PC-3 (cell line): ENCODE data around the gene PKIG.

Experiments used
- EZH2 ChIP-seq: fragments of 300-600 bp; sonication (generic); IDR thresholded peaks from one replicate; pipeline ENCODE4 v1.6.1; 2017; ENCODE audit warnings: antibody characterized with exemption, mild to moderate bottlenecking, low read length; ENCODE audit not compliant: unreplicated experiment
- EZH2phosphoT487 ChIP-seq: fragments of 300-600 bp; sonication (generic); IDR thresholded peaks from 2 replicates; pipeline ENCODE4 v1.6.1; 2018; ENCODE audit warnings: mild to moderate bottlenecking, antibody characterized with exemption, low read length, borderline replicate concordance
- TF ChIP-seq, protein P1 (sequence below): fragments of 300-600 bp; sonication (generic); conservative IDR thresholded peaks from 2 replicates; pipeline ENCODE4 v1.5.1; 2017; ENCODE audit warnings: antibody characterized with exemption, low read depth, mild to moderate bottlenecking, low read length

DNA sequence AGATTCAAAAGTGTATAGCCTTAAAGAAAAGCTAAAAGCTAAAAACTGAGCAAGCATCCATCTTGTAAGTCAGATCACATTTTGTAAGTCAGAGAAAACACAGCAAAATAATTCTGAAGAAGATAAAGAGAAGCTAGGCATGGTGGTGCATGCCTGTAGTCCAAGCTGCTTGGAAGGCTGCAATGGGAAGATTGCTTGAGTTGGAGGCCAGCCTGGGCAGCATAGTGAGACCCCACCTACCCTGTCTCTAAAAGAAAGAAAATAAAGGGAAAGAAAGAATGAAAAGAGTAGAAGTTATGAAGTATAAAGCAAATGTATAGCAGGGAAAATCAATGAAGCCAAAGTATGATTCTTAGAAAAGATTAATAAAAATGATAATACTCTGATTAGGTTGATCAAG is 20.5 kb upstream of the PKIG start:
- TF ChIP-seq, protein P1, sequence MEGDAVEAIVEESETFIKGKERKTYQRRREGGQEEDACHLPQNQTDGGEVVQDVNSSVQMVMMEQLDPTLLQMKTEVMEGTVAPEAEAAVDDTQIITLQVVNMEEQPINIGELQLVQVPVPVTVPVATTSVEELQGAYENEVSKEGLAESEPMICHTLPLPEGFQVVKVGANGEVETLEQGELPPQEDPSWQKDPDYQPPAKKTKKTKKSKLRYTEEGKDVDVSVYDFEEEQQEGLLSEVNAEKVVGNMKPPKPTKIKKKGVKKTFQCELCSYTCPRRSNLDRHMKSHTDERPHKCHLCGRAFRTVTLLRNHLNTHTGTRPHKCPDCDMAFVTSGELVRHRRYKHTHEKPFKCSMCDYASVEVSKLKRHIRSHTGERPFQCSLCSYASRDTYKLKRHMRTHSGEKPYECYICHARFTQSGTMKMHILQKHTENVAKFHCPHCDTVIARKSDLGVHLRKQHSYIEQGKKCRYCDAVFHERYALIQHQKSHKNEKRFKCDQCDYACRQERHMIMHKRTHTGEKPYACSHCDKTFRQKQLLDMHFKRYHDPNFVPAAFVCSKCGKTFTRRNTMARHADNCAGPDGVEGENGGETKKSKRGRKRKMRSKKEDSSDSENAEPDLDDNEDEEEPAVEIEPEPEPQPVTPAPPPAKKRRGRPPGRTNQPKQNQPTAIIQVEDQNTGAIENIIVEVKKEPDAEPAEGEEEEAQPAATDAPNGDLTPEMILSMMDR, result no peak
- TF ChIP-seq EZH2 (no peak), EZH2phosphoT487 (no peak)
